Frontal cortex (tissue), 4 donors: ENCODE data around the gene SLC4A4. TPM values are rescaled to one million over a fixed set of nuclear protein-coding genes. Genes with fewer than 3 reads are reported as not detected.

Experiments
- DNase-seq, 2 donors: peaks; one replicate each; pipeline ENCODE4 v3.0.0; 2012; ENCODE audit warnings: low spot score in 2 of 2
- FAIRE-seq: peaks from 2 replicates; lab custom pipeline; 2012; peaks lifted over from hg19 to GRCh38; lab: Jason Lieb, UNC
- total RNA-seq: library from RNA; depleted of rRNA; stranded (reverse); fragments of >200 nt; gene quantifications from one replicate; pipeline ENCODE4 v1.2.3, GENCODE V29; 2014
- donor health status: control.
- donor health status: control.
- donor health status: control.

Gene SLC4A4
- total RNA-seq, 1 donor from 2014 or later, result 19.2 TPM

GRCh38 chr4:71355971-71356370, 17.2 kb downstream of the SLC4A4 start:
- FAIRE-seq, result no peak
- no peak for DNase-seq

GRCh38 chr4:71356924-71357663, 18.3 kb downstream of the SLC4A4 start:
- DNase-seq (no peak), FAIRE-seq (no peak)

GRCh38 chr4:71360844-71361243, 22.0 kb downstream of the SLC4A4 start:
- DNase-seq, result no peak
- no peak for FAIRE-seq

- DNase-seq (no peak), FAIRE-seq (peak; percentile 31)
These were observed 22.7 kb downstream of the SLC4A4 start for GRCh38 chr4:71361476-71361875.

- FAIRE-seq (no peak), DNase-seq (no peak)
These were observed 27.9 kb downstream of the SLC4A4 start for GRCh38 chr4:71366766-71367165.

GRCh38 chr4:71367546-71367945, 28.7 kb downstream of the SLC4A4 start:
- no peak for DNase-seq
- no peak for FAIRE-seq

GRCh38 chr4:71368906-71369305, 30.1 kb downstream of the SLC4A4 start:
- DNase-seq (no peak), FAIRE-seq (no peak)

GRCh38 chr4:71369536-71369935, 30.7 kb downstream of the SLC4A4 start:
- no peak for FAIRE-seq
- DNase-seq, result no peak

- DNase-seq (no peak), FAIRE-seq (no peak)
These were observed 36.7 kb downstream of the SLC4A4 start for GRCh38 chr4:71375494-71375893.

GRCh38 chr4:71377561-71377960, 38.7 kb downstream of the SLC4A4 start:
- DNase-seq (no peak), FAIRE-seq (no peak)

GRCh38 chr4:71379126-71379525, 40.3 kb downstream of the SLC4A4 start:
- DNase-seq (no peak), FAIRE-seq (no peak)

GRCh38 chr4:71380788-71381187, 42.0 kb downstream of the SLC4A4 start:
- FAIRE-seq (no peak), DNase-seq (no peak)

GRCh38 chr4:71382125-71382899, 43.5 kb downstream of the SLC4A4 start:
- DNase-seq, result no peak
- FAIRE-seq, result no peak

- DNase-seq (no peak), FAIRE-seq (no peak)
These were observed 44.2 kb downstream of the SLC4A4 start for GRCh38 chr4:71382900-71383560.

- FAIRE-seq, result no peak
- DNase-seq, result no peak
These were observed 45.2 kb downstream of the SLC4A4 start for GRCh38 chr4:71383984-71384383.

- FAIRE-seq (no peak), DNase-seq (no peak)
These were observed 50.5 kb downstream of the SLC4A4 start for GRCh38 chr4:71389149-71389827.

GRCh38 chr4:71392109-71392508, 53.3 kb downstream of the SLC4A4 start:
- DNase-seq (no peak), FAIRE-seq (no peak)

GRCh38 chr4:71396382-71396781, 57.6 kb downstream of the SLC4A4 start:
- no peak for FAIRE-seq

GRCh38 chr4:71400810-71401209, 62.0 kb downstream of the SLC4A4 start:
- FAIRE-seq, result no peak
- no peak for DNase-seq

More at GRCh38 chr4:71396382-71396781, 57.6 kb downstream of the SLC4A4 start:
- DNase-seq, result no peak

GRCh38 chr4:71402616-71403015, 63.8 kb downstream of the SLC4A4 start:
- FAIRE-seq (no peak), DNase-seq (no peak)
